Measurements from ENCODE around the gene TNFRSF1A. TPM values are rescaled to one million over a fixed set of nuclear protein-coding genes. Genes with fewer than 3 reads are reported as not detected.

The TNFRSF1A gene
- total RNA-seq, 2 experiments from 2014 or later = 16.3 to 19.2 TPM

- H3K27ac ChIP-seq (ENCODE audit: low read depth in 1 of 2, low read length in 2 of 2) = no peak overlapping the region
- H3K4me1 Mint-ChIP-seq (ENCODE audit: low read depth) = peaks cover 5% of the 10 kb centered on the region
- ATAC-seq (ENCODE audit: poor library complexity) (no peak), DNase-seq (no peak)
- CTCF ChIA-PET = interaction anchor here (0.7 to 1.5 kb wide), 3 partner anchors 80 to 300 kb away, joined by 3 to 4 read pairs (median 4); no protein-coding TSS in a partner anchor
- no peaks in the 10 kb centered on the region for H3K9me3 Mint-ChIP-seq
- intact Hi-C loops (cut with DNase I, micrococcal nuclease) = no loop called here
- H3K4me1 ChIP-seq (ENCODE audit: insufficient read depth, low read length) = peaks cover 4% of the 10 kb centered on the region
- H3K27ac Mint-ChIP-seq = no peak overlapping the region
- H3K27me3 ChIP-seq (ENCODE audit: control insufficient read depth in 1 of 2, insufficient read depth in 2 of 2, low read length in 2 of 2) = no peaks in the 10 kb centered on the region
- POLR2A ChIA-PET = no interaction called here
- peaks cover 9% of the 10 kb centered on the region for H3K27me3 Mint-ChIP-seq
- no peaks in the 10 kb centered on the region for H3K36me3 ChIP-seq (ENCODE audit: insufficient read depth, low read length)
- H3K4me3 Mint-ChIP-seq = no peak overlapping the region
- TF ChIP-seq CTCF (IDR thresholded peaks at IDR 0.05) = no peak
- H3K9me3 ChIP-seq (ENCODE audit: control insufficient read depth in 1 of 2, insufficient read depth in 1 of 2, low read length in 2 of 2) = no peaks in the 10 kb centered on the region
- no peaks in the 10 kb centered on the region for H3K36me3 Mint-ChIP-seq (ENCODE audit: low read depth)
- no peak overlapping the region for H3K4me3 ChIP-seq (ENCODE audit: low read length)
Observed at GRCh38 chr12:6288235-6288634, 53.6 kb downstream of the TNFRSF1A start.

- intact Hi-C loops (cut with DNase I, micrococcal nuclease) = loop anchor here (1.0 kb wide), 3 partner anchors 90 to 297 kb away; no protein-coding TSS in a partner anchor
- H3K9me3 Mint-ChIP-seq = no peaks in the 10 kb centered on the region
Observed at GRCh38 chr12:6285532-6286306, 56.2 kb downstream of the TNFRSF1A start.

DNA sequence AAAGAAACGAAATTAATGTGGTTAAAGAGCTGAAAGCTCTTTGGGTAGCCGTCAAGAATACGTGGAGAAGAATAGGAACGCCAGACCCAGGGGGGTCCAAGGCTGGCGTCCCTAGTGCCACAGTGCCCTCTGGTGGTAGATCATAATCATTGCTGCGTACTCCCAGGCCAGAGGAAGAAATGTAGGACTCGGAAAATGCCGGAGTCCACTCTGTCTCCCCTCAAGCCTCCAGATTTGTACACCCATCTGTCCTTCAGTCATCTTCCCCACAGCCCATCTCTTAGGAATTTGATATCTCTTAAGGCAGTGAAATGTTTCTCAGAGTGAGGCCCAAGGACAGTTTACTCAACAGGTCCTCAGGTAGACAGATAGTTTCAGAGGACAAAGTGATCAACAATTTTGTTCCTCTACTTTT lies 56.8 kb downstream of the TNFRSF1A start:
- Histone ChIP-seq H3K4me3 (ENCODE audit: low read length) (no peak overlapping the region), H3K27ac (ENCODE audit: low read depth in 1 of 2, low read length in 2 of 2) (no peak overlapping the region), H3K27me3 (ENCODE audit: control insufficient read depth in 1 of 2, insufficient read depth in 2 of 2, low read length in 2 of 2) (no peaks in the 10 kb centered on the region), H3K36me3 (ENCODE audit: insufficient read depth, low read length) (no peaks in the 10 kb centered on the region), H3K4me1 (ENCODE audit: insufficient read depth, low read length) (peaks cover 4% of the 10 kb centered on the region), H3K9me3 (ENCODE audit: control insufficient read depth in 1 of 2, insufficient read depth in 1 of 2, low read length in 2 of 2) (no peaks in the 10 kb centered on the region)
- Mint-ChIP-seq H3K27ac (no peak overlapping the region), H3K4me1 (ENCODE audit: low read depth) (peaks cover 5% of the 10 kb centered on the region), H3K27me3 (peaks cover 14% of the 10 kb centered on the region), H3K36me3 (ENCODE audit: low read depth) (no peaks in the 10 kb centered on the region), H3K9me3 (no peaks in the 10 kb centered on the region), H3K4me3 (no peak overlapping the region)
- ATAC-seq (ENCODE audit: poor library complexity) (peak; percentile 90), DNase-seq (peak; percentile 28 to 85 (median 48))
- POLR2A ChIA-PET = interaction anchor here (0.6 kb wide), 2 partner anchors 122 to 246 kb away, joined by 3 read pairs; no protein-coding TSS in a partner anchor
- TF ChIP-seq CTCF (IDR thresholded peaks at IDR 0.05) = peak; percentile 97
- intact Hi-C loops (cut with DNase I, micrococcal nuclease) = loop anchor here (1.0 kb wide), 3 partner anchors 90 to 297 kb away; no protein-coding TSS in a partner anchor
- CTCF ChIA-PET = interaction anchor here (1.0 to 1.7 kb wide), 3 partner anchors 81 to 291 kb away, joined by 3 to 7 read pairs (median 4); no protein-coding TSS in a partner anchor

More at GRCh38 chr12:6285532-6286306, 56.2 kb downstream of the TNFRSF1A start:
- Mint-ChIP-seq H3K36me3 (ENCODE audit: low read depth) (no peaks in the 10 kb centered on the region), H3K4me1 (ENCODE audit: low read depth) (peaks cover 5% of the 10 kb centered on the region), H3K4me3 (no peak overlapping the region), H3K27me3 (peaks cover 10% of the 10 kb centered on the region), H3K27ac (no peak overlapping the region)
- ChIA-PET CTCF (interaction anchor here (0.6 to 2.1 kb wide), 4 partner anchors 16 to 292 kb away, joined by 3 to 13 read pairs (median 4); no protein-coding TSS in a partner anchor), POLR2A (interaction anchor here (0.6 kb wide), 1 partner anchor 123 kb away, joined by 3 read pairs; no protein-coding TSS in a partner anchor)
- H3K36me3 ChIP-seq (ENCODE audit: insufficient read depth, low read length) = no peaks in the 10 kb centered on the region
- ATAC-seq (ENCODE audit: poor library complexity) = no peak
- no peak overlapping the region for H3K4me3 ChIP-seq (ENCODE audit: low read length)
- H3K4me1 ChIP-seq (ENCODE audit: insufficient read depth, low read length) = peaks cover 4% of the 10 kb centered on the region
- H3K27me3 ChIP-seq (ENCODE audit: control insufficient read depth in 1 of 2, insufficient read depth in 2 of 2, low read length in 2 of 2) = no peaks in the 10 kb centered on the region
- TF ChIP-seq CTCF (IDR thresholded peaks at IDR 0.05) = no peak
- H3K9me3 ChIP-seq (ENCODE audit: control insufficient read depth in 1 of 2, insufficient read depth in 1 of 2, low read length in 2 of 2) = no peaks in the 10 kb centered on the region
- DNase-seq = no peak
- H3K27ac ChIP-seq (ENCODE audit: low read depth in 1 of 2, low read length in 2 of 2) = no peak overlapping the region
